A549 treated with AZD2906 at 1 μM for 4 hours (cell line): Measurements from ENCODE around the gene C1orf146. TPM values are rescaled to one million over a fixed set of nuclear protein-coding genes. Genes with fewer than 3 reads are reported as not detected.

Experiments used
- total RNA-seq: library from RNA; stranded (reverse); fragments of 200-300 nt; extraction: Qiagen RNA extraction; gene quantifications from 5 replicates; pipeline ENCODE4 v1.2.3, GENCODE V29; 2022

C1orf146 gene
- total RNA-seq: not detected in 5 replicates

GRCh38 chr1:92217721-92218120, at the start of gene C1orf146:
TSS of gene C1orf146 (plus strand) at chr1:92217915. CDS start at chr1:92231421, 13,506 bp downstream.

Other genes starting within 250 kb of the C1orf146 start
- 0.56 to 0.85 TPM (median 0.64 TPM) in 5 replicates for gene EPHX4, start 187.9 kb upstream of the C1orf146 start, total RNA-seq
- gene SETSIP, start 142.5 kb upstream of the C1orf146 start, total RNA-seq: not detected in 5 replicates
- 0.36 to 0.86 TPM (median 0.49 TPM) in 5 replicates for gene BTBD8, start 137.6 kb upstream of the C1orf146 start, total RNA-seq
- gene GLMN, start 81.1 kb downstream of the C1orf146 start, total RNA-seq: 5.1 to 6.9 TPM (median 6.4 TPM) in 5 replicates
- 7.4 to 10.0 TPM (median 9.4 TPM) in 5 replicates for gene RPAP2, start 81.1 kb downstream of the C1orf146 start, total RNA-seq